ENCODE measurements around the gene EFHC1.

DNA sequence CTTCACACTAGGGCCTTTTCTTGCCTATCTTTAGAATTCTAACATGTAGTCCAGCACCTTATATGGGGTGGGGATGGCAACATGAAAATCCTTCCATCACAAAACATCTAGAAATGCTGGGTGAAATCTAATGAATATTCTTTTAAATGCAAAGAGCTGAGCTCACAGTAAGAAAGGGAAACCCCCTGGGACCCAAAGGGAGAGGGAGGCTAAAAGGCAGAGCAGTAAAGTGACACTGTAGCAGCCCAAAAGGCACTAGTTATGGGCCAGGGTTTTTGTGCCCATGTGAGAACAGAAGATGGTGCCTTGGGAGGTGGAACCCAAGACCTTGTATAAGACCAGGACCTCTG lies 90.0 kb downstream of the EFHC1 start:
- TF ChIP-seq CTCF (IDR thresholded peaks at IDR 0.05) (no peak), POLR2A (IDR thresholded peaks at IDR 0.05) (no peak)
